HepG2 (cell line): ENCODE results near the gene SDK1. TPM values are rescaled to one million over a fixed set of nuclear protein-coding genes. Genes with fewer than 3 reads are reported as not detected.

Experiments used
- ATAC-seq: fragments of 200-7000 bp; cut with Tn5 transposase; 3 replicates; pipeline ENCODE4 v1.9.1; 2020; ENCODE audit warnings: mild to moderate bottlenecking, moderate library complexity
- BruUV-seq: library from RNA; stranded (reverse); fragments of 400-500 nt; replicated peaks from 2 replicates; lab custom pipeline; 2021; lab: Mats Ljungman, UMichigan
- CTCF ChIA-PET: fragments of 300-600 bp; formaldehyde crosslinking; extraction: SDS; loops from one replicate; lab custom pipeline; 2021; ENCODE audit warnings: low total read pairs, inconsistent platforms, low intra/inter-chr PET ratio; lab: Yijun Ruan, JAX
- POLR2A ChIA-PET: fragments of 350-600 bp; sonication (Branson Sonifier 250); formaldehyde crosslinking; loops from one replicate; lab custom pipeline; 2020; ENCODE audit warnings: antibody characterized with exemption, inconsistent platforms; lab: Yijun Ruan, JAX
- DNase-seq: peaks from one replicate; pipeline ENCODE4 v3.0.0-alpha.2; 2015; ENCODE audit warnings: low spot score
- FAIRE-seq: peaks from 3 replicates; lab custom pipeline; 2011; peaks lifted over from hg19 to GRCh38; lab: Jason Lieb, UNC
- H2AFZ ChIP-seq: one replicate; pipeline ENCODE4 v1.6.1; 2011; ENCODE audit warnings: low read length, inconsistent platforms
- H3K27ac ChIP-seq: fragments of 300-600 bp; 3 replicates; pipeline ENCODE4 v1.8.0; 2011; ENCODE audit warnings: mixed run types, mild to moderate bottlenecking, mixed read lengths, low read length, inconsistent platforms; ENCODE audit not compliant: insufficient read depth; ENCODE audit errors: extremely low read length
- H3K27me3 ChIP-seq, 2 experiments: fragments of 200-600 bp in 1 of 2; 2 replicates in 1 of 2; 3 replicates in 1 of 2; pipeline versions ENCODE4 v1.6.0 to v1.8.0; 2011; ENCODE audit warnings: low read length in 2 of 2, mild to moderate bottlenecking in 2 of 2, moderate library complexity in 2 of 2, inconsistent platforms in 1 of 2; ENCODE audit not compliant: insufficient read depth in 2 of 2, control insufficient read depth in 1 of 2
- H3K36me3 ChIP-seq, 2 experiments: fragments of 200-600 bp in 1 of 2; replicated peaks in 1 of 2; 2 replicates in 1 of 2; 3 replicates in 1 of 2; pipeline versions ENCODE4 v1.5.1 to v1.8.0; 2011; ENCODE audit warnings: low read length in 2 of 2, inconsistent platforms in 1 of 2; ENCODE audit not compliant: insufficient read depth in 2 of 2, control insufficient read depth in 1 of 2
- H3K4me1 ChIP-seq: 2 replicates; pipeline ENCODE4 v1.5.1; 2012; ENCODE audit warnings: low read length, inconsistent platforms; ENCODE audit not compliant: insufficient read depth
- H3K4me2 ChIP-seq: 2 replicates; pipeline ENCODE4 v1.6.0; 2011; ENCODE audit warnings: low read depth, low read length, inconsistent platforms
- H3K4me3 ChIP-seq, 3 experiments: fragments of 200-600 bp in 1 of 3; sonication (generic), shearing (Covaris generic) in 1 of 3; replicated peaks in 1 of 3; 2 replicates each; pipeline ENCODE4 v1.5.1; 2011 to 2016; ENCODE audit warnings: low read length in 3 of 3, inconsistent platforms in 2 of 3, low read depth in 2 of 3, mild to moderate bottlenecking in 2 of 3, control low read depth in 1 of 3, mixed read lengths in 1 of 3; ENCODE audit not compliant: insufficient read depth in 1 of 3
- H3K79me2 ChIP-seq: one replicate; pipeline ENCODE4 v1.6.1; 2011; ENCODE audit warnings: low read length, inconsistent platforms; ENCODE audit not compliant: insufficient read depth
- H3K9ac ChIP-seq: 2 replicates; pipeline ENCODE4 v1.6.0; 2011; ENCODE audit warnings: mild to moderate bottlenecking, low read depth, low read length, inconsistent platforms; ENCODE audit not compliant: insufficient read depth
- H3K9me3 ChIP-seq: 2 replicates; pipeline ENCODE4 v1.5.1; 2012; ENCODE audit warnings: mild to moderate bottlenecking, low read length
- H4K20me1 ChIP-seq: 2 replicates; pipeline ENCODE4 v1.6.0; 2011; ENCODE audit warnings: inconsistent platforms, mild to moderate bottlenecking, low read length, moderate library complexity; ENCODE audit not compliant: insufficient read depth
- FOSL2 ChIP-seq: sonication (generic); formaldehyde crosslinking; IDR thresholded peaks from 2 replicates; pipeline ENCODE4 v1.4.0; 2020; ENCODE audit warnings: missing genetic modification reagents
- FOXP1 ChIP-seq, 2 experiments: fragments of 450-650 bp in 1 of 2; IDR thresholded peaks; 2 replicates each; pipeline ENCODE4 v1.6.1; 2017 to 2018; ENCODE audit warnings: antibody characterized with exemption in 1 of 2
- HDAC6 ChIP-seq: fragments of 200-600 bp; sonication (generic); IDR thresholded peaks from 2 replicates; pipeline ENCODE4 v1.7.0; 2017; ENCODE audit warnings: mild to moderate bottlenecking, antibody characterized with exemption, low read length, low read depth
- HMGXB3 ChIP-seq: sonication (generic); formaldehyde crosslinking; IDR thresholded peaks from 2 replicates; pipeline ENCODE4 v1.4.0; 2020; ENCODE audit warnings: missing genetic modification reagents, borderline replicate concordance
- HNRNPK ChIP-seq: fragments of 200-400 bp; formaldehyde crosslinking; IDR thresholded peaks from 2 replicates; pipeline ENCODE4 v1.6.1; 2018; ENCODE audit warnings: low read length, low read depth, moderate library complexity, mild to moderate bottlenecking; ENCODE audit not compliant: poor library complexity, severe bottlenecking
- NFE2L1 ChIP-seq: sonication (generic); formaldehyde crosslinking; IDR thresholded peaks from 2 replicates; pipeline ENCODE4 v1.4.0; 2020; ENCODE audit warnings: missing genetic modification reagents, mild to moderate bottlenecking, borderline replicate concordance
- RFX3 ChIP-seq: IDR thresholded peaks from 2 replicates; pipeline ENCODE4 v1.6.1; 2016; ENCODE audit warnings: missing biosample characterization, missing genetic modification reagents
- SKI ChIP-seq: fragments of 450-650 bp; IDR thresholded peaks from one replicate; pipeline ENCODE4 v1.6.1; 2018; ENCODE audit warnings: mild to moderate bottlenecking; ENCODE audit not compliant: partially characterized antibody
- SMYD3 ChIP-seq: sonication (generic); formaldehyde crosslinking; IDR thresholded peaks from 2 replicates; pipeline ENCODE4 v1.8.1; 2023; ENCODE audit warnings: mild to moderate bottlenecking, missing genetic modification reagents
- ZNF230 ChIP-seq: sonication (generic); formaldehyde crosslinking; IDR thresholded peaks from 2 replicates; pipeline ENCODE4 v1.4.0; 2020; ENCODE audit warnings: mild to moderate bottlenecking, missing genetic modification reagents
- ZNF3 ChIP-seq: IDR thresholded peaks from 2 replicates; pipeline ENCODE4 v1.7.0; 2017; ENCODE audit warnings: inconsistent platforms
- ZNF567 ChIP-seq: sonication (generic); formaldehyde crosslinking; IDR thresholded peaks from 2 replicates; pipeline ENCODE4 v1.8.1; 2023; ENCODE audit warnings: mild to moderate bottlenecking, missing genetic modification reagents, borderline replicate concordance
- ZNF607 ChIP-seq: sonication (generic); formaldehyde crosslinking; IDR thresholded peaks from 2 replicates; pipeline ENCODE4 v1.5.1; 2020; ENCODE audit warnings: missing genetic modification reagents, mild to moderate bottlenecking, borderline replicate concordance
- WGBS: methylation state at CpG from one replicate; pipeline ENCODE4 v1.1.6; 2017; ENCODE audit warnings: low lambda C conversion rate; 5-methylcytosine and 5-hydroxymethylcytosine counted together
- in situ Hi-C: cut with HindIII; loops from 2 replicates; pipeline ENCODE4 v1.10.0; 2017; ENCODE audit warnings: low pct_unique_long_range_greater_than_20kb; ENCODE audit not compliant: extremely low pct_ligation_motif_present
- intact Hi-C: fragments of 100-400 bp; cut with micrococcal nuclease; formaldehyde crosslinking; loops from one replicate; pipeline ENCODE4 v1.10.0; 2022; ENCODE audit not compliant: unreplicated experiment
- polyA plus RNA-seq, 8 experiments: library from polyadenylated mRNA; depleted of rRNA in 3 of 8; stranded (reverse) in 7 of 8; unstranded in 1 of 8; fragments of >200 nt; fragmentation: Illumina TruSeq in 4 of 8; extraction: Trizol in 4 of 8; gene quantifications; 2 replicates each; pipeline versions ENCODE4 v1.2.1 to v1.2.3, GENCODE V29; 2011 to 2016; ENCODE audit warnings: low read depth in 4 of 8, missing spikeins in 1 of 8, mixed read lengths in 1 of 8; ENCODE audit not compliant: insufficient read depth in 1 of 8
- total RNA-seq, 5 experiments: library from RNA; depleted of rRNA; stranded (reverse); fragments of >200 nt; fragmentation: Illumina TruSeq; extraction: Trizol; gene quantifications; 2 replicates each; pipeline ENCODE4 v1.2.3, GENCODE V29; 2016; ENCODE audit warnings: low read depth in 1 of 5
- TF ChIP-seq, protein P1 (sequence below): sonication (generic); formaldehyde crosslinking; IDR thresholded peaks from 2 replicates; pipeline ENCODE4 v1.8.1; 2022; ENCODE audit warnings: mild to moderate bottlenecking, missing genetic modification reagents

SDK1 gene
- total and polyA plus RNA-seq, 2 of the 13 experiments (the other 11 are each of a cell fraction or from before 2014, with no cell fraction given) = 0.35 to 2.4 TPM

DNA sequence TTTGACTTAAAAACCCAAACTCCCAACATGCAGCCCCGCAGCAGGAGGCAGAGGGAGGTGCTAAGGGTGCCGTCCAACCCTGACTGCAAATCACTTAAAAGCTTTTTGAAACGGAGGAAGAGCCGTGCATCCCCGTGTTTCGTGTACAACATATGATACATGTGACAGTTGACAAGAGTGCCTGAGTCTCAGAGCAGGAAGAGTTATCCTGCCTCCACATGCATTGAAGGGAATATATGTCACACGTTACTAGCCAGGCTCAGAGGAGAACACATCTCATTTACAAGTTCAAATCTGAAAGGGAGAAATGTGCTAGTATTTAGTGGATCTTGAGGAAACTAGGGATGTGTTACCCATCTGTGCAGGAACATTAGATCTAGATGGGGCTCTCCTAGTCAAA lies 69.9 kb downstream of the SDK1 start (continued):
- TF ChIP-seq FOXP1 (IDR thresholded peaks at IDR 0.05) (no peak), FOXP1 (CRISPR knock-in tag; IDR thresholded peaks at IDR 0.05) (no peak)
- TF ChIP-seq, protein P1, sequence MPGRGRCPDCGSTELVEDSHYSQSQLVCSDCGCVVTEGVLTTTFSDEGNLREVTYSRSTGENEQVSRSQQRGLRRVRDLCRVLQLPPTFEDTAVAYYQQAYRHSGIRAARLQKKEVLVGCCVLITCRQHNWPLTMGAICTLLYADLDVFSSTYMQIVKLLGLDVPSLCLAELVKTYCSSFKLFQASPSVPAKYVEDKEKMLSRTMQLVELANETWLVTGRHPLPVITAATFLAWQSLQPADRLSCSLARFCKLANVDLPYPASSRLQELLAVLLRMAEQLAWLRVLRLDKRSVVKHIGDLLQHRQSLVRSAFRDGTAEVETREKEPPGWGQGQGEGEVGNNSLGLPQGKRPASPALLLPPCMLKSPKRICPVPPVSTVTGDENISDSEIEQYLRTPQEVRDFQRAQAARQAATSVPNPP (CRISPR knock-in tag) = no peak
- TF ChIP-seq, all 625 proteins: peak for 0

- 85% methylated on average over 4 of the region's 4 CpGs for WGBS
- no peak for DNase-seq
These were observed 70.5 kb downstream of the SDK1 start for GRCh38 chr7:3371601-3372000.

GRCh38 chr7:3374239-3374638 lies 73.2 kb downstream of the SDK1 start:
- H3K36me3 ChIP-seq = no peaks in the 10 kb centered on the region
- peaks cover 35% of the 10 kb centered on the region for H3K4me1 ChIP-seq
- H3K4me2 ChIP-seq = no peak overlapping the region
- no peaks in the 10 kb centered on the region for H3K79me2 ChIP-seq
- DNase-seq (no peak), ATAC-seq (no peak), FAIRE-seq (no peak)
- ChIA-PET CTCF (no interaction called here), POLR2A (no interaction called here)
- in situ Hi-C loops = no loop called here
- no peak overlapping the region for H2AFZ ChIP-seq
- intact Hi-C loops = no loop called here
- 51% methylated on average over 2 of the region's 2 CpGs for WGBS
- no peaks in the 10 kb centered on the region for H3K27me3 ChIP-seq
- no peaks in the 10 kb centered on the region for H4K20me1 ChIP-seq
- no peak overlapping the region for H3K9ac ChIP-seq
- H3K9me3 ChIP-seq = no peaks in the 10 kb centered on the region
- no peak overlapping the region for H3K27ac ChIP-seq
- no TSS peak for BruUV-seq
- no peak overlapping the region for H3K4me3 ChIP-seq
- no peak for TF ChIP-seq SMYD3 (CRISPR knock-in tag)
- no peak for TF ChIP-seq NFE2L1
- TF ChIP-seq HMGXB3 (CRISPR knock-in tag) = no peak
- TF ChIP-seq RFX3 = no peak
- no peak for TF ChIP-seq ZNF3 (CRISPR knock-in tag)
- TF ChIP-seq HNRNPK = no peak
- no peak for TF ChIP-seq SKI
- no peak for TF ChIP-seq ZNF607 (CRISPR knock-in tag)
- TF ChIP-seq FOSL2 = no peak
- no peak for TF ChIP-seq HDAC6

More at GRCh38 chr7:3371601-3372000, 70.5 kb downstream of the SDK1 start:
- no TSS peak for BruUV-seq
- peaks cover 9% of the 10 kb centered on the region for H3K4me1 ChIP-seq
- H2AFZ ChIP-seq = no peak overlapping the region
- H3K27me3 ChIP-seq = no peaks in the 10 kb centered on the region
- H4K20me1 ChIP-seq = no peaks in the 10 kb centered on the region
- in situ Hi-C loops = no loop called here
- no peak for FAIRE-seq
- H3K9ac ChIP-seq = no peak overlapping the region
- intact Hi-C loops = no loop called here
- TF ChIP-seq ZNF567 (no peak), ZNF230 (no peak)
- H3K27ac ChIP-seq = no peak overlapping the region
- H3K79me2 ChIP-seq = no peaks in the 10 kb centered on the region
- no peaks in the 10 kb centered on the region for H3K9me3 ChIP-seq
- no peaks in the 10 kb centered on the region for H3K36me3 ChIP-seq
- ChIA-PET POLR2A (no interaction called here), CTCF (no interaction called here)
- no peak overlapping the region for H3K4me3 ChIP-seq
- H3K4me2 ChIP-seq = no peak overlapping the region
- no peak for ATAC-seq
